ENCODE data around the gene C5.

C5 gene

DNA sequence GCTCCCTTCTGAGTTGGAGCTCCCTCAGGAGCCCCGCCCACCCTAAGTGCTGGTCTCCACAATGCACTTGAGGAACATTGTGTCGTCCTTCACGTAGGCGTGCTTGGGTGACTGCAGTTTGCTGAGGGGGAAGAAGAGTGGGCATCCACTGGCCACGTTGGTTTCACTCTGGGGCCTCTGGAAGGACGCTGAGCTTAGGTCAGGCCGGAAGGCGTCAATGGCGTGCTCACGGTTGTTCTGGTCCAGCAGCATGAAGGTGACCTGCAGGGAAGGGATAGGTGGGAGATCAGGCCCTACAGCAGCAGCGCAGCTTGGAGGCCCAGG, 145.1 kb downstream of the C5 start:
- Histone ChIP-seq H3K4me2 (ENCODE audit: low read depth, low read length, poor library complexity, severe bottlenecking) (peak overlapping the region; percentile 52), H3K27me3 (ENCODE audit: low read length) (no peaks in the 10 kb centered on the region)

GRCh38 chr9:120904061-120904977, 145.8 kb downstream of the C5 start:
- Histone ChIP-seq H3K36me3 (ENCODE audit: low read length) (no peaks in the 10 kb centered on the region), H3K4me2 (ENCODE audit: low read depth, low read length, poor library complexity, severe bottlenecking) (peak overlapping the region; percentile 52), H3K9ac (ENCODE audit: low read length) (peak overlapping the region; percentile 50)

More for the DNA sequence above, 145.1 kb downstream of the C5 start:
- Histone ChIP-seq H3F3A (ENCODE audit: insufficient read depth) (peaks cover 23% of the 10 kb centered on the region), H4K20me1 (ENCODE audit: low read depth, low read length) (no peaks in the 10 kb centered on the region), H3K79me2 (ENCODE audit: insufficient read depth, low read length) (no peaks in the 10 kb centered on the region), H3K9ac (ENCODE audit: low read length) (peak overlapping the region; percentile 50), H2AFZ (ENCODE audit: low read depth, low read length, severe bottlenecking) (no peak overlapping the region), H3K4me3 (ENCODE audit: insufficient read depth, low read length, poor library complexity, severe bottlenecking) (no peak overlapping the region), H3K27ac (ENCODE audit: low read depth, low read length) (peak overlapping the region; percentile 95), H3K9me2 (replicated peaks; ENCODE audit: insufficient read depth, low read length) (no peaks in the 10 kb centered on the region), H3K36me3 (ENCODE audit: low read length) (no peaks in the 10 kb centered on the region), H3K9me3 (ENCODE audit: insufficient read depth, low read length) (no peaks in the 10 kb centered on the region)
- no peak for TF ChIP-seq EZH2phosphoT487 (conservative IDR thresholded peaks at IDR 0.05; ENCODE audit: low read length)
- TF ChIP-seq, protein P1, sequence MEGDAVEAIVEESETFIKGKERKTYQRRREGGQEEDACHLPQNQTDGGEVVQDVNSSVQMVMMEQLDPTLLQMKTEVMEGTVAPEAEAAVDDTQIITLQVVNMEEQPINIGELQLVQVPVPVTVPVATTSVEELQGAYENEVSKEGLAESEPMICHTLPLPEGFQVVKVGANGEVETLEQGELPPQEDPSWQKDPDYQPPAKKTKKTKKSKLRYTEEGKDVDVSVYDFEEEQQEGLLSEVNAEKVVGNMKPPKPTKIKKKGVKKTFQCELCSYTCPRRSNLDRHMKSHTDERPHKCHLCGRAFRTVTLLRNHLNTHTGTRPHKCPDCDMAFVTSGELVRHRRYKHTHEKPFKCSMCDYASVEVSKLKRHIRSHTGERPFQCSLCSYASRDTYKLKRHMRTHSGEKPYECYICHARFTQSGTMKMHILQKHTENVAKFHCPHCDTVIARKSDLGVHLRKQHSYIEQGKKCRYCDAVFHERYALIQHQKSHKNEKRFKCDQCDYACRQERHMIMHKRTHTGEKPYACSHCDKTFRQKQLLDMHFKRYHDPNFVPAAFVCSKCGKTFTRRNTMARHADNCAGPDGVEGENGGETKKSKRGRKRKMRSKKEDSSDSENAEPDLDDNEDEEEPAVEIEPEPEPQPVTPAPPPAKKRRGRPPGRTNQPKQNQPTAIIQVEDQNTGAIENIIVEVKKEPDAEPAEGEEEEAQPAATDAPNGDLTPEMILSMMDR (IDR thresholded peaks at IDR 0.05; ENCODE audit: insufficient read depth, low read length, poor library complexity, severe bottlenecking), result no peak

DNA sequence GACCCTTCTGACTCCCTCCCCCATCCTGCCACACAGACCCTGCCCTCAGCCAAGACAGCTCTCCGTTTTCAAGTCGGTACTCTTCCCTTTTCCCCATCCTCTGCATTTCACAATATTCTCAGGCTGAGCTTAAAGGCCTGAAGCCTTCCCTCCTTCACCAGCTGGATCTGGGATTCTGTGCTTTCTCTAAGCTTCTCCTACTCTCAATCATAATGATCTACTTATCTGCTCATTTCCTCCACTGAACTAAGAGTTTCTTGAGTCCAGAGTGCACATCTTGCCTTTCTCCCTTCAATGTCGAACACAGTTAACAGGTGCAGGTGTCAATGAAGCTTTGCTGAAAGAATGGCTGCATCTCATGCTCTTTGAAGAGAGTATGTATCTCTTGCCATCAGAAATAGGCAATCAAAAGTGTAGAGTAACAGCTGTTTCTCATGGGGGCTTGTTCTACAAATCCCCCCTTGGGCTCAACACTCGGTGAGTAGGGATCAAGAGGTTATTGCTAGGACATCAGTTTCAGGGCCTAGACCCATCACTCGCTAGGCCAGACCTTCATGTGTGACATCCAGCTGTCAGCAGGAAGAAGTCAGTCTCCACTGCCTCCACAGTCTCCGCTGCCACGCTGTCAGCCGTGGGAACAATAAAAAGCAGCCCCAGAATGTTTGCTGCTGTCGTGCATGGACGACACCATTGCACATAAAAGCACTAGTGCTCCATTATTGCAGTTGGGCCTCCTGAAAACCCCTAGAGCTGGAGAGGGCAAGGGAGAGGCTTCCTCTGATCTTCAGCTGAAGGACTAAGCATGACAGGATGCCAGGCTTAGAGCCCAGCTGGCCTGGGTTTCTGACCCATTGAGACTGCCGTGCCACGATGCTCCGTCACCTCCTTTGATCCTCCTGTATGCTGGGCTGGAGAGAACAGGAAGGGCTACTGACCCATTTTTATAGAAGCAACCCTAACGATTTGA, 147.2 kb downstream of the C5 start:
- no peaks in the 10 kb centered on the region for H3K9me2 ChIP-seq (replicated peaks; ENCODE audit: insufficient read depth, low read length)
- no peaks in the 10 kb centered on the region for H3K27me3 ChIP-seq (ENCODE audit: low read length)
- no peaks in the 10 kb centered on the region for H3K79me2 ChIP-seq (ENCODE audit: insufficient read depth, low read length)
- no peak overlapping the region for H2AFZ ChIP-seq (ENCODE audit: low read depth, low read length, severe bottlenecking)
- H3K27ac ChIP-seq (ENCODE audit: low read depth, low read length), result peak overlapping the region; percentile 95
- H3K4me3 ChIP-seq (ENCODE audit: insufficient read depth, low read length, poor library complexity, severe bottlenecking), result no peak overlapping the region
- H3K36me3 ChIP-seq (ENCODE audit: low read length), result no peaks in the 10 kb centered on the region
- peaks cover 23% of the 10 kb centered on the region for H3F3A ChIP-seq (ENCODE audit: insufficient read depth)
- TF ChIP-seq, protein P1 (IDR thresholded peaks at IDR 0.05; ENCODE audit: insufficient read depth, low read length, poor library complexity, severe bottlenecking), result no peak
- no peak for TF ChIP-seq EZH2phosphoT487 (conservative IDR thresholded peaks at IDR 0.05; ENCODE audit: low read length)
- peak overlapping the region; percentile 52 for H3K4me2 ChIP-seq (ENCODE audit: low read depth, low read length, poor library complexity, severe bottlenecking)
- no peaks in the 10 kb centered on the region for H3K9me3 ChIP-seq (ENCODE audit: insufficient read depth, low read length)
- H3K9ac ChIP-seq (ENCODE audit: low read length), result peak overlapping the region; percentile 50
- H4K20me1 ChIP-seq (ENCODE audit: low read depth, low read length), result no peaks in the 10 kb centered on the region

More at GRCh38 chr9:120904061-120904977, 145.8 kb downstream of the C5 start:
- H3K9me2 ChIP-seq (replicated peaks; ENCODE audit: insufficient read depth, low read length), result no peaks in the 10 kb centered on the region
- H3K9me3 ChIP-seq (ENCODE audit: insufficient read depth, low read length), result no peaks in the 10 kb centered on the region
- no peaks in the 10 kb centered on the region for H3K27me3 ChIP-seq (ENCODE audit: low read length)
- H3K79me2 ChIP-seq (ENCODE audit: insufficient read depth, low read length), result no peaks in the 10 kb centered on the region
- peak overlapping the region; percentile 95 for H3K27ac ChIP-seq (ENCODE audit: low read depth, low read length)
- H2AFZ ChIP-seq (ENCODE audit: low read depth, low read length, severe bottlenecking), result no peak overlapping the region
- no peak for TF ChIP-seq EZH2phosphoT487 (conservative IDR thresholded peaks at IDR 0.05; ENCODE audit: low read length)
- TF ChIP-seq, protein P1 (IDR thresholded peaks at IDR 0.05; ENCODE audit: insufficient read depth, low read length, poor library complexity, severe bottlenecking), result no peak
- no peak overlapping the region for H3K4me3 ChIP-seq (ENCODE audit: insufficient read depth, low read length, poor library complexity, severe bottlenecking)
- peaks cover 23% of the 10 kb centered on the region for H3F3A ChIP-seq (ENCODE audit: insufficient read depth)
- no peaks in the 10 kb centered on the region for H4K20me1 ChIP-seq (ENCODE audit: low read depth, low read length)

All from SU-DHL-6 (cell line).